ENCODE data around the gene ERVW-1.

GRCh38 chr7:92464515-92464914, 13.2 kb downstream of the ERVW-1 start:
- TF ChIP-seq REST (IDR thresholded peaks at IDR 0.05; ENCODE audit: insufficient replicate concordance, low read depth) (no peak), SPI1 (IDR thresholded peaks at IDR 0.05; ENCODE audit: borderline replicate concordance, low read depth) (no peak), CTCF (IDR thresholded peaks at IDR 0.05; ENCODE audit: insufficient read depth, low read length) (no peak), GABPA (IDR thresholded peaks at IDR 0.05; ENCODE audit: low read depth) (no peak)

Data from HL-60 (cell line).